Osteoblast (primary cell): ENCODE results near the gene AUH. TPM values are rescaled to one million over a fixed set of nuclear protein-coding genes. Genes with fewer than 3 reads are reported as not detected.

Source experiments
- DNase-seq: peaks from one replicate; pipeline ENCODE4 v3.0.0; 2011; ENCODE audit warnings: low spot score, mixed read lengths; ENCODE audit not compliant: insufficient read length; ENCODE audit errors: missing footprints
- H2AFZ ChIP-seq: 2 replicates; pipeline ENCODE4 v1.6.0; 2011; ENCODE audit warnings: mild to moderate bottlenecking, low read length
- H3K27ac ChIP-seq: 2 replicates; pipeline ENCODE4 v1.5.1; 2011; ENCODE audit warnings: mild to moderate bottlenecking, low read depth, low read length, moderate library complexity
- H3K27me3 ChIP-seq: 2 replicates; pipeline ENCODE4 v1.6.0; 2012; ENCODE audit warnings: mild to moderate bottlenecking, control low read depth, inconsistent platforms, low read length, moderate library complexity; ENCODE audit not compliant: insufficient read depth
- H3K36me3 ChIP-seq: 2 replicates; pipeline ENCODE4 v1.5.1; 2011; ENCODE audit warnings: mild to moderate bottlenecking, low read length, control low read depth, moderate library complexity; ENCODE audit not compliant: insufficient read depth
- H3K4me1 ChIP-seq: 2 replicates; pipeline ENCODE4 v1.5.1; 2011; ENCODE audit warnings: mild to moderate bottlenecking, low read length, control low read depth, moderate library complexity; ENCODE audit not compliant: insufficient read depth
- H3K4me2 ChIP-seq: 2 replicates; pipeline ENCODE4 v1.6.0; 2011; ENCODE audit warnings: mild to moderate bottlenecking, low read length; ENCODE audit not compliant: insufficient read depth
- H3K4me3 ChIP-seq: fragments of 200-600 bp; sonication (generic); 3 replicates; pipeline ENCODE4 v1.5.1; 2012; ENCODE audit warnings: mild to moderate bottlenecking, low read length, inconsistent platforms; ENCODE audit not compliant: insufficient read depth
- H3K79me2 ChIP-seq: 2 replicates; pipeline ENCODE4 v1.6.0; 2012; ENCODE audit warnings: mild to moderate bottlenecking, low read length, control low read depth, inconsistent platforms; ENCODE audit not compliant: insufficient read depth
- H3K9me3 ChIP-seq: 2 replicates; pipeline ENCODE4 v1.5.1; 2011; ENCODE audit warnings: low read depth, low read length, control low read depth
- H4K20me1 ChIP-seq: 2 replicates; pipeline ENCODE4 v1.6.0; 2012; ENCODE audit warnings: mild to moderate bottlenecking, low read length, control low read depth; ENCODE audit not compliant: insufficient read depth
- total RNA-seq: library from RNA; depleted of rRNA; stranded (reverse); fragments of >200 nt; gene quantifications from 2 replicates; pipeline ENCODE4 v1.2.3, GENCODE V29; 2012
- TF ChIP-seq, protein P1 (sequence below): IDR thresholded peaks from 2 replicates; pipeline ENCODE4 v1.5.1; 2011; ENCODE audit warnings: mild to moderate bottlenecking, low read depth, low read length, moderate library complexity; ENCODE audit errors: extremely low read depth

Gene AUH
- total RNA-seq, 1 donor = 17.0 TPM

GRCh38 chr9:91180240-91180929, 181.3 kb downstream of the AUH start:
- Histone ChIP-seq H3K4me3 (no peak overlapping the region), H3K4me1 (peaks cover 8% of the 10 kb centered on the region), H2AFZ (no peak overlapping the region), H3K4me2 (no peak overlapping the region), H4K20me1 (no peaks in the 10 kb centered on the region), H3K9me3 (no peaks in the 10 kb centered on the region), H3K79me2 (no peaks in the 10 kb centered on the region), H3K27me3 (no peaks in the 10 kb centered on the region), H3K36me3 (no peaks in the 10 kb centered on the region), H3K27ac (no peak overlapping the region)
- DNase-seq = peak; percentile 84
- TF ChIP-seq, protein P1, sequence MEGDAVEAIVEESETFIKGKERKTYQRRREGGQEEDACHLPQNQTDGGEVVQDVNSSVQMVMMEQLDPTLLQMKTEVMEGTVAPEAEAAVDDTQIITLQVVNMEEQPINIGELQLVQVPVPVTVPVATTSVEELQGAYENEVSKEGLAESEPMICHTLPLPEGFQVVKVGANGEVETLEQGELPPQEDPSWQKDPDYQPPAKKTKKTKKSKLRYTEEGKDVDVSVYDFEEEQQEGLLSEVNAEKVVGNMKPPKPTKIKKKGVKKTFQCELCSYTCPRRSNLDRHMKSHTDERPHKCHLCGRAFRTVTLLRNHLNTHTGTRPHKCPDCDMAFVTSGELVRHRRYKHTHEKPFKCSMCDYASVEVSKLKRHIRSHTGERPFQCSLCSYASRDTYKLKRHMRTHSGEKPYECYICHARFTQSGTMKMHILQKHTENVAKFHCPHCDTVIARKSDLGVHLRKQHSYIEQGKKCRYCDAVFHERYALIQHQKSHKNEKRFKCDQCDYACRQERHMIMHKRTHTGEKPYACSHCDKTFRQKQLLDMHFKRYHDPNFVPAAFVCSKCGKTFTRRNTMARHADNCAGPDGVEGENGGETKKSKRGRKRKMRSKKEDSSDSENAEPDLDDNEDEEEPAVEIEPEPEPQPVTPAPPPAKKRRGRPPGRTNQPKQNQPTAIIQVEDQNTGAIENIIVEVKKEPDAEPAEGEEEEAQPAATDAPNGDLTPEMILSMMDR = no peak

GRCh38 chr9:91179237-91180138, 182.2 kb downstream of the AUH start:
- peak; percentile 82 for DNase-seq
- peak overlapping the region; percentile 48 for H3K27ac ChIP-seq
- H3K79me2 ChIP-seq = no peaks in the 10 kb centered on the region
- H3K27me3 ChIP-seq = no peaks in the 10 kb centered on the region
- peak overlapping the region; percentile 12 for H2AFZ ChIP-seq
- TF ChIP-seq, protein P1 = no peak
- H3K4me2 ChIP-seq = no peak overlapping the region
- H3K36me3 ChIP-seq = no peaks in the 10 kb centered on the region
- no peak overlapping the region for H3K4me3 ChIP-seq
- H3K9me3 ChIP-seq = no peaks in the 10 kb centered on the region
- peaks cover 8% of the 10 kb centered on the region for H3K4me1 ChIP-seq
- H4K20me1 ChIP-seq = no peaks in the 10 kb centered on the region

- Histone ChIP-seq H4K20me1 (no peaks in the 10 kb centered on the region), H3K79me2 (no peaks in the 10 kb centered on the region), H3K9me3 (no peaks in the 10 kb centered on the region), H3K4me2 (no peak overlapping the region), H3K4me1 (peaks cover 8% of the 10 kb centered on the region), H3K27ac (peak overlapping the region; percentile 48), H3K27me3 (no peaks in the 10 kb centered on the region), H3K4me3 (no peak overlapping the region), H3K36me3 (no peaks in the 10 kb centered on the region), H2AFZ (no peak overlapping the region)
- no peak for DNase-seq
- TF ChIP-seq, protein P1 = no peak
Observed at GRCh38 chr9:91178281-91179236, 183.2 kb downstream of the AUH start.
